ENCODE data around the gene PLEKHG2. TPM values are rescaled to one million over a fixed set of nuclear protein-coding genes. Genes with fewer than 3 reads are reported as not detected.

PLEKHG2 gene
- total and polyA plus RNA-seq, 9 of the 15 experiments (the other 6 are each of a cell fraction or from before 2014, with no cell fraction given) = 0.98 to 45.7 (median 9.8) TPM

DNA sequence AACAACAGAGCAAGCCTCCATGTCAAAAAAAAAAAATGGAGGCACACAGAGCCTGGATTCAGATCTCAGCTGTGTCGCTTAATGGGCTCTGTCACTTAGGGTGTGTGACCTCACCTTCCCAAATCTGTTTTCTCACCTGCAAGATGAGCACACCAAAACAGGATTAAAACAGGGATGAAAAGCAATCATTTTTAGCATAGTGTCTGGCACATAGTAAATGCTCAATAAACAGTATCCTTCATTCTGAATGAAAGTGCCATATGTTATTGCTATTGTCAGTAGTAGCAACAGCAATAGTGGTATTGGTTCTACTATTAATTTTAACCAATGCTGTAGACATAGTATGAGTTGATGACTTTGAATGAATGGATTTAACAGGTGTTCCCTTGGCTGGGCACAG, 46.9 kb upstream of the PLEKHG2 start:
- Histone ChIP-seq H3K9me1 (ENCODE audit: control insufficient read depth, insufficient read depth, low read length) (peaks cover under 1% of the 10 kb centered on the region), H3K4me2 (ENCODE audit: insufficient read depth, low read length) (no peak overlapping the region), H3K4me1 (replicated peaks in 1 of 2; ENCODE audit: control insufficient read depth in 2 of 2, insufficient read depth in 2 of 2, low read length in 2 of 2) (no peaks in the 10 kb centered on the region), H3K4me3 (no peak overlapping the region), H3K36me3 (ENCODE audit: control insufficient read depth, insufficient read depth, low read length) (peaks cover 87% of the 10 kb centered on the region), H3K79me2 (ENCODE audit: control insufficient read depth, insufficient read depth, low read length) (no peaks in the 10 kb centered on the region; the same call in 2 of the 3 replicates), H2AFZ (ENCODE audit: low read depth, low read length) (no peak overlapping the region), H4K20me1 (replicated peaks; ENCODE audit: control insufficient read depth, insufficient read depth, low read length) (no peaks in the 10 kb centered on the region), H3K9me3 (replicated peaks; ENCODE audit: control insufficient read depth, insufficient read depth, low read depth, low read length) (no peaks in the 10 kb centered on the region), H3K27ac (ENCODE audit: extremely low read depth, low read depth, low read length) (no peak overlapping the region), H3K27me3 (ENCODE audit: control insufficient read depth in 2 of 2, insufficient read depth in 2 of 2, low read length in 2 of 2) (no peaks in the 10 kb centered on the region), H3K9ac (ENCODE audit: insufficient read depth in 1 of 2, low read depth in 2 of 2, low read length in 2 of 2) (no peak overlapping the region)
- in situ Hi-C loops (cut with MboI) = no loop called here
- no peak for DNase-seq (ENCODE audit: extremely low read depth in 1 of 4, low spot score in 3 of 4)
- BruUV-seq (replicated peaks) = no TSS peak
- ChIA-PET POLR2A (interaction anchor here (1.2 kb wide), 1 partner anchor 20 kb away, joined by 4 read pairs; no protein-coding TSS in a partner anchor), CTCF (ENCODE audit: low intra/inter-chr PET ratio) (no interaction called here)
- TF ChIP-seq RBM25 (IDR thresholded peaks at IDR 0.05; ENCODE audit: low read depth, low read length, severe bottlenecking) (peak; percentile 13), ZNF717 (CRISPR knock-in tag; IDR thresholded peaks at IDR 0.05) (no peak), CHD1 (IDR thresholded peaks at IDR 0.05; ENCODE audit: low read length) (no peak)
- TF ChIP-seq, protein P1, sequence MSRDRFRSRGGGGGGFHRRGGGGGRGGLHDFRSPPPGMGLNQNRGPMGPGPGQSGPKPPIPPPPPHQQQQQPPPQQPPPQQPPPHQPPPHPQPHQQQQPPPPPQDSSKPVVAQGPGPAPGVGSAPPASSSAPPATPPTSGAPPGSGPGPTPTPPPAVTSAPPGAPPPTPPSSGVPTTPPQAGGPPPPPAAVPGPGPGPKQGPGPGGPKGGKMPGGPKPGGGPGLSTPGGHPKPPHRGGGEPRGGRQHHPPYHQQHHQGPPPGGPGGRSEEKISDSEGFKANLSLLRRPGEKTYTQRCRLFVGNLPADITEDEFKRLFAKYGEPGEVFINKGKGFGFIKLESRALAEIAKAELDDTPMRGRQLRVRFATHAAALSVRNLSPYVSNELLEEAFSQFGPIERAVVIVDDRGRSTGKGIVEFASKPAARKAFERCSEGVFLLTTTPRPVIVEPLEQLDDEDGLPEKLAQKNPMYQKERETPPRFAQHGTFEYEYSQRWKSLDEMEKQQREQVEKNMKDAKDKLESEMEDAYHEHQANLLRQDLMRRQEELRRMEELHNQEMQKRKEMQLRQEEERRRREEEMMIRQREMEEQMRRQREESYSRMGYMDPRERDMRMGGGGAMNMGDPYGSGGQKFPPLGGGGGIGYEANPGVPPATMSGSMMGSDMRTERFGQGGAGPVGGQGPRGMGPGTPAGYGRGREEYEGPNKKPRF (IDR thresholded peaks at IDR 0.05; ENCODE audit: low read depth, low read length) = no peak
- TF ChIP-seq, protein P2, sequence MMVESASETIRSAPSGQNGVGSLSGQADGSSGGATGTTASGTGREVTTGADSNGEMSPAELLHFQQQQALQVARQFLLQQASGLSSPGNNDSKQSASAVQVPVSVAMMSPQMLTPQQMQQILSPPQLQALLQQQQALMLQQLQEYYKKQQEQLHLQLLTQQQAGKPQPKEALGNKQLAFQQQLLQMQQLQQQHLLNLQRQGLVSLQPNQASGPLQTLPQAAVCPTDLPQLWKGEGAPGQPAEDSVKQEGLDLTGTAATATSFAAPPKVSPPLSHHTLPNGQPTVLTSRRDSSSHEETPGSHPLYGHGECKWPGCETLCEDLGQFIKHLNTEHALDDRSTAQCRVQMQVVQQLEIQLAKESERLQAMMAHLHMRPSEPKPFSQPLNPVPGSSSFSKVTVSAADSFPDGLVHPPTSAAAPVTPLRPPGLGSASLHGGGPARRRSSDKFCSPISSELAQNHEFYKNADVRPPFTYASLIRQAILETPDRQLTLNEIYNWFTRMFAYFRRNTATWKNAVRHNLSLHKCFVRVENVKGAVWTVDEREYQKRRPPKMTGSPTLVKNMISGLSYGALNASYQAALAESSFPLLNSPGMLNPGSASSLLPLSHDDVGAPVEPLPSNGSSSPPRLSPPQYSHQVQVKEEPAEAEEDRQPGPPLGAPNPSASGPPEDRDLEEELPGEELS (CRISPR knock-in tag; IDR thresholded peaks at IDR 0.05; ENCODE audit: borderline replicate concordance) = no peak
- peak; percentile 65 for FAIRE-seq
- WGBS (ENCODE audit: insufficient coverage, low coverage, missing lambda C conversion rate) = 75% methylated on average over 1 of the region's 1 CpG
- intact Hi-C loops (cut with micrococcal nuclease) = no loop called here
- ATAC-seq = no peak
